Stimulated activated CD4-positive, alpha-beta T cell treated with anti-CD3 and anti-CD28 coated beads, Interleukin-12 subunit alpha, Interleukin-12 subunit beta, amount 100 ng/mL, for 24 hours (primary cell): ENCODE measurements around the gene XYLB.

Experiments used
- DNase-seq, 2 experiments: peaks; one replicate each; pipeline ENCODE4 v3.0.0-alpha.2; 2020; ENCODE audit warnings: low read depth in 2 of 2

XYLB gene

DNA sequence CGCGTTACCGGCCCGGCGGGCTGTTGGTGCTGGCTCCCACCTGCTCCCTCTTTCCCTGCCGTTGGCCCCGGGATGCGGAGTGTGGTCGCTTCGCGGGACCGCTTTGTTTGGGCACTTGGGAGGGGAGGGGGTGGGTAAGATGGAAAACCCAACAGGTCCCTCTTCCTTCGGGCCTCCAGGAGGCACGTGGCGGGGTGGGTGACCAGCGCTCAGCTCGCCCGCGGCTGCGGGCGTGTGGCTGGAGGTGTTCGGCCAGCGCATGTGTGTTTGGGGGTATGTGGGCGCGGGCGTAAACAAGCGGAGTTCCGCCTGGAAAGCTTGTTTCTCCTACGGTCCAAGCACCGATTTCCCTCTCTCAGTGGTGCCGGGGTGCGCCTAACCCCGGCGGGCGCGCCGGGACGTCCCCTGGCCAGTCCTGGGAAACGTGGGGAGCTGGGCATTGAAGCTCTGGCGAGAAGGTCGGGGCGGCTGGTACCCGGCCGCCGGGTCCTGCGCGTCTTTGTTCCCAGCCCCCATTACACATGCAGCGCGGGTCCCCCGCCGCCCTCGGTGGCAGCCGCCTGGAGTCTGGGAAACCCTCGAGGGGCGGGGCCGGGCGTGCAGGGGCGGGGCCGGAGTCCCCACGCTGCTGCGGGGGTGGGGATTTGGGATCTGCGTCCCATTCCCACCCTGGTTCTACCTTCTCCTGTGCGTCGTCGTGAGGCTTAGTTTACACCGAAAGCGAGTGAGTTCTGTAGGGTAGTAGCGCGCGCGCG, 108.5 kb downstream of the XYLB start:
- DNase-seq, result peak in 1 of 2 experiments; percentile 39

DNA sequence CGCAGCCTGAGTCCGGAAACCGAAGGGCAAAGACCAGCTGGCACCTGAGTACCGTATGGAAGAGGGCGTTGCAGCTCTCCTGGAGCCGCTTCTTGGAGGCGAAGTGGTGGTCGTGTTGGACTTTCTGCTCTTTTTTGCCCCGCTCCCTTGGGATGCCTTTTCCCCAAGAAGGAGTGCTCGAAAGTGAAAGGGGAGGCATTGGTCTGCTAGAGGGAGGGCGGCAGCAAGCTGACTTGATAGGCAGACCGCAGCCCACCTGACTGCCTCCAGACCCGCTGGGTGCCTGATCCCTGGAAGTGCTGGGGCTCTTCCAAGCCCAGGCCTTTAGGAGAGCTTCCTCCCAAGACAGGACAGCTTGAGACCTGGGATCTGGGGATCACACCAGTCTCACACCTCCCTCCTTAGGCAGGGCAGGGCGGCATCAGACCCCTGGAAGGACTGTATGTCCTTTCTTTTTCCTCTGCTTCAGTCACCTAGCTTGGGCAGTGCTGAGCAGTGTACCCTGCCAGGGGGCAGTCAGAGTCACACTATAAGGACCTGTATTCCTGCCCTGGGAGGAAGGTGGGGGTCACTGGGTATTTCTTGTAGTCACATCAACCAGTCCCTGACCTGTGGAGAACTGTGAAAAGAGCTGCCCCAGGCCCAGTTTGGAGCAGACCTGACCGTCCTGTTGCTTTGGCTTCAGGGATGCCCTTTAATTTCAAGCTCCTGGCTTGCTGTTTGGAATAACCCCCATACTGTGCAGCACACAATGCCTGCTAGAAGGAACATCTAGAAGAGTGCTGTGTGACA, 109.2 kb downstream of the XYLB start:
- DNase-seq, result no peak

DNA sequence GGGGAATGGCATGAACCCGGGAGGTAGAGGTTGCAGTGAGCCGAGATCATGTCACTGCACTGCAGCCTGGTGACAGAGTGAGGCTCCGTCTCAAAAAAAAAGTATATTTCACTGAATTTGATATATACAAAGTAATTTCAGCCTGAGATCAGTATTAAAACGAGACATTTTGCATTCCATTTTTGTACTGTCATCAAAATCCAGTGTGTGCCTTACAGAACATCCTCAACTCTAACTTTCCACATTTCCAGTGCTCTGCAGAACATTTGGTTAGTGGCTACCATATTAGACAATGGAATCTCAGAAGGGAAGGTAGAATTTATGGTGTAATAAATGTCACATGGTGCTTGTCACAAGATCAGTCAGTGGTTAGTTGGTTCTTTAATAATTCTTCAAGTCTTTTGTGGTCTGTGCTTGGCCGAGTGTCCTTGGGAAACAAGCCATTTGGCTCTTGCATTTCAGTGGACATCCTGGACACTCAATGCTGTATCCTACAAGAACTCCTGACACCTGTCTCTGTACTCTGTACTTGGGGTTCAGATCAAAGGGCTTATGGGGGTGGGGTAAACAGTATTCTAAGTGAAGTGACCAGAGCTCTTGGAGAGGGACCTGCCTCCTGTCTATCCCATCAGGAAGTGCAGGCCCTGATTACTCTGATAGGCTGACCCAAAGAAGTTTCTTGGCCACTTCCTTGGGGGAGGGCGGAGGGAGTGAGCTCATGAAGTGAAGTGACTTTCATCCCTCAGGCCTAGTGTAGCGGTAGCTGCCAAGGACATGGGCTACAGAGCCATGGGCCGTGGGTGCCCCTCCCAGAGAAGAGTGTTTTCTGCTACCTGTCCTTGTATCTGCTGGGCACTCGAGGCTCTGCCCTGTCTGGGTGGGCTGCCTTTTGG, 110.8 kb downstream of the XYLB start:
- no peak for DNase-seq

DNA sequence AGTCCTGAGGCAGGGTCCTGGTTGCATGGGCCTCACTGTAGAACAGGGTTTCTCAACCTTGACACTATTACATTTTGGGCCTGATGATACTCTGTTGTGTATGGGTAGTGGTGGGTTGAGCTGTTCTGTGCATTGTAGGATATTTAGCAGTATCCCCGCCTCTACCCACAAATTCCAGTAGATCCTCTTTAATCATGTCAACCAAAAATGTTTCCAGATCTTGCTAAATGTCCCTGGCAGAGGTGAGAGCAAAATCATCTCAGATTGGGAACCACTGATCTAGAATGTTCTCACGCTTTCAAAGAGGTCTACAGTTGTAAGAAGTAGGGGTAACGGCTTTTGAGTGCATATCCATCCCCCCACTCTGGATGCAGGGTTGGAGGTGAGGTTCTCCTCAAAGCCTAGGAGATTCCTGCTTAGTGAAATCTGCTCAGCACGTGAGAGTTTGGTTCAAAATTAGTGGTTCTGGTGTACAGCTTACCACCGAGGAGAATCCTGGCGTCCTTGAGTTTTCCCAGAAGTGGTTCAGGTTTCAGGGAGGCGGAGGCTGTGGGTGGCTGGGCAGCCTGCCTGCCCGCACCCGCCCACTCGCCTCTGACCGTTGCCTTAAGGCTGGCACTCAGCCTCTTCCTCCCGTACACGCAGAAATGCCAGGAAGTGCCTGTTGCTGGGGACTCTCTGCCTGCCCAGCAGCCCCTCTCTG, 112.4 kb downstream of the XYLB start:
- DNase-seq, result no peak

DNA sequence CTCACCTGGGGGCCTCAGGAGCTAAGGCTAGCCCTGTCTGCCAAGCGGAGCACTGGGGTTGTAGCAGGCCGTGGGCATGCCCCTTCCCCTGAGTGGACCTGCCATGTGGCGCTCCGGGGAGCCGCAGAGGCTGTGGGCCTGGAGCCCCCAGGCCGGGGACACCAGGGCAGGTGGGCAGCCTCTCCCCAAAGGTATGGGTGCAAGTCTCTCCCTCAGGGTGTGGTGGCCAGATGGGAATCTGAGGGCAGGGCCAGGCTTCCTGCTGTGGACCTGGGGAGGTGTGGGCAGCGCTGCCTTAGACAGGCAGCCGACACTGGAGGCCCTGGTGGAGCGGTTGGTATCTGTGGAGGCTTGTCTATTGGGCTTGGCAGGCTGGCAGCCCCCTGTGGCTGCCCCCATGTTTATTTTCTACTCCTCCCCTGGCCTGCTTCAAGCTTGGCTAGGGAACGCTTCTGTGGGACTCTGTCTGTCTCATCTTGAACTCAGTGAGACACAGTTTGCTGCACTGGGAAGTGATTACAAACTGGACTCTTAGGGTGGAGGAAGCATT, 113.0 kb downstream of the XYLB start:
- DNase-seq, result no peak

DNA sequence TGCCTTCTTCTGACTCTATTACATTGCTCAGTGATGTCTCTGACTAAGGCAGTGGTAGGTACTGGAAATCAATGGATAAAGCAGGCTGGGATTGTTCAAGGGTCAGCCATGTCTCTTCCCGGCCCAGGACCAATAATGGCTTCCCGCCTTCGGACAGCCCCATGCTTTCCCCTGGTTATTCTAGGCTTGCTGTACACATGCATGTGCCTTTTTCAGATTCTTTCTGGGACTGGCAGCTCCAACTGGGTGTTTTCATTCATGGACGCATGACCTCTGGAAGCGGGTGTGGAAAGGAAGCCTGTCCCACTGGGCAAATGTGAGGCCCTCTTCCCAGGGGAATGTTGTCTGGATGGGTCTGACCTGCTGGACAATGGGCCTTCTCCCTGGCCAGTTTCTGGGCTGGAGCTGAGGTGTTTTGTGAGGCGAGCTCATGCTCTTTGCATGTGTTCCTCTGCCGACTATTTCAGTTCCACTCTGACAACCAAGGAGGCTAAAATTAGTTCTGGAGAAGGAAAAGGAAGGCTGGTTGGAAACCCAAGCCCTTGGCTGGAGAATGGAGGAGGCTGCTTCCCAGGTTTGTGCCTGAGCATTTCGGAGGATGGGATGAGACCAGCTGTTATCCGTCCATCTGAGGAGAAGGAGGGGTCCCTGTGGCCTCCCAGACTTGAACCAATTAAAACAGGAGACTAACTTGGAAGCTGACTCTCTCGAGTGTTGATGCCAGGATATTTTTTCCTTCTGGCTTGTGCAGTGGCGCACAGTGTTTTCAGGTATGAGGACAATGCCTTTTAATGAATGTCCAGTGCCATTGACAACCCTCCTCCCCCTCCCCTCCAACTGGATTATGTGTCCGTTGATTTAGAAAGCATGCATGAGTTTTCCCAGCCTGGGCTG, 114.0 kb downstream of the XYLB start:
- no peak for DNase-seq
